H1 (cell line): ENCODE results near the gene ADA. TPM values are rescaled to one million over a fixed set of nuclear protein-coding genes. Genes with fewer than 3 reads are reported as not detected.

Experiments
- CTCF ChIA-PET: fragments of 300-600 bp; sonication (Branson Sonifier 250); formaldehyde crosslinking; loops from one replicate; lab custom pipeline; 2021; ENCODE audit not compliant: partially characterized antibody; lab: Charles Lee
- POLR2A ChIA-PET: fragments of 300-600 bp; sonication (Branson Sonifier 250); formaldehyde crosslinking; loops from one replicate; lab custom pipeline; 2021; ENCODE audit warnings: inconsistent platforms; ENCODE audit not compliant: partially characterized antibody; lab: Charles Lee
- DNase-seq, 2 experiments: peaks; one replicate each; pipeline versions ENCODE4 v3.0.0 to v3.0.0-alpha.2; 2010 to 2022; ENCODE audit warnings: low spot score in 2 of 2, low read depth in 1 of 2, mixed read lengths in 1 of 2
- FAIRE-seq: peaks from 2 replicates; lab custom pipeline; 2011; peaks lifted over from hg19 to GRCh38; lab: Jason Lieb, UNC
- H2AFZ ChIP-seq: 2 replicates; pipeline ENCODE4 v1.8.1; 2012; ENCODE audit warnings: low read length, inconsistent platforms
- H2AK5ac ChIP-seq: 2 replicates; pipeline ENCODE4 v1.6.1; 2013; ENCODE audit warnings: low read depth, low read length
- H2BK120ac ChIP-seq: replicated peaks from 2 replicates; pipeline ENCODE3; 2013; ENCODE audit warnings: low read depth, low read length, inconsistent platforms
- H2BK12ac ChIP-seq: 2 replicates; pipeline ENCODE4 v1.6.1; 2013; ENCODE audit warnings: low read depth, low read length
- H2BK15ac ChIP-seq: 2 replicates; pipeline ENCODE4 v1.6.1; 2013; ENCODE audit warnings: low read length
- H2BK20ac ChIP-seq: 2 replicates; pipeline ENCODE4 v1.6.1; 2013; ENCODE audit warnings: low read length
- H2BK5ac ChIP-seq: 2 replicates; pipeline ENCODE4 v1.6.1; 2013; ENCODE audit warnings: low read depth, low read length
- H3K14ac ChIP-seq: 2 replicates; pipeline ENCODE4 v1.6.1; 2013; ENCODE audit warnings: inconsistent platforms; ENCODE audit not compliant: insufficient read length
- H3K18ac ChIP-seq: 2 replicates; pipeline ENCODE4 v1.6.1; 2013; ENCODE audit warnings: low read length; ENCODE audit errors: extremely low read depth
- H3K23ac ChIP-seq: 2 replicates; pipeline ENCODE4 v1.6.1; 2013; ENCODE audit warnings: inconsistent platforms; ENCODE audit not compliant: insufficient read length
- H3K23me2 ChIP-seq: 2 replicates; pipeline ENCODE4 v1.6.1; 2013; ENCODE audit warnings: low read depth, low read length
- H3K27ac ChIP-seq: 2 replicates; pipeline ENCODE4 v1.6.1; 2011; ENCODE audit warnings: low read depth, low read length, inconsistent platforms
- H3K27me3 ChIP-seq, 4 experiments: replicated peaks in 1 of 4; 1 replicate in 1 of 4; 2 replicates in 3 of 4; pipeline versions ENCODE4 v1.6.1 to v1.8.1; 2011 to 2013; ENCODE audit warnings: low read length in 3 of 4, mild to moderate bottlenecking in 3 of 4, inconsistent platforms in 2 of 4, mixed read lengths in 2 of 4, moderate library complexity in 1 of 4; ENCODE audit not compliant: control insufficient read depth in 3 of 4, insufficient read depth in 3 of 4; ENCODE audit errors: extremely low read depth in 1 of 4
- H3K36me3 ChIP-seq, 4 experiments: 2 replicates each; pipeline versions ENCODE4 v1.6.1 to v1.8.1; 2011 to 2013; ENCODE audit warnings: mild to moderate bottlenecking in 4 of 4, low read length in 3 of 4, moderate library complexity in 2 of 4, control low read depth in 1 of 4, inconsistent platforms in 1 of 4; ENCODE audit not compliant: insufficient read depth in 4 of 4, control insufficient read depth in 2 of 4
- H3K4ac ChIP-seq: replicated peaks from 2 replicates; pipeline ENCODE3; 2013; ENCODE audit warnings: low read length, low read depth, mixed read lengths, inconsistent platforms; ENCODE audit not compliant: insufficient read length
- H3K4me1 ChIP-seq, 4 experiments: replicated peaks in 1 of 4; 1 replicate in 1 of 4; 2 replicates in 3 of 4; pipeline versions ENCODE4 v1.6.1 to v1.8.1; 2011 to 2013; ENCODE audit warnings: low read length in 3 of 4, inconsistent platforms in 2 of 4, mixed read lengths in 1 of 4; ENCODE audit not compliant: insufficient read depth in 4 of 4, control insufficient read depth in 3 of 4
- H3K4me2 ChIP-seq, 2 experiments: 2 replicates each; pipeline versions ENCODE4 v1.6.1 to v1.8.1; 2011 to 2013; ENCODE audit warnings: low read depth in 2 of 2, low read length in 2 of 2, control low read depth in 1 of 2, inconsistent platforms in 1 of 2, mild to moderate bottlenecking in 1 of 2; ENCODE audit not compliant: insufficient read depth in 1 of 2
- H3K4me3 ChIP-seq, 4 experiments: fragments of 200-600, 300-600 bp in 1 of 4; sonication (generic), shearing (Covaris generic), sonication (Bioruptor Twin) in 1 of 4; 2 replicates each; pipeline versions ENCODE4 v1.5.1 to v1.8.1; 2011 to 2016; ENCODE audit warnings: low read length in 4 of 4, low read depth in 3 of 4, control low read depth in 2 of 4, inconsistent platforms in 2 of 4, mild to moderate bottlenecking in 2 of 4, mixed read lengths in 1 of 4, moderate library complexity in 1 of 4; ENCODE audit not compliant: insufficient read depth in 2 of 4; ENCODE audit errors: extremely low read depth in 1 of 4
- H3K56ac ChIP-seq: replicated peaks from 2 replicates; pipeline ENCODE3; 2013; ENCODE audit warnings: low read depth, mild to moderate bottlenecking, mixed read lengths, low read length, inconsistent platforms; ENCODE audit not compliant: insufficient read length
- H3K79me1 ChIP-seq: 2 replicates; pipeline ENCODE4 v1.6.1; 2013; ENCODE audit warnings: low read depth, low read length, control low read depth
- H3K79me2 ChIP-seq, 2 experiments: 2 replicates each; pipeline versions ENCODE4 v1.6.1 to v1.8.1; 2012 to 2013; ENCODE audit warnings: low read length in 2 of 2, mild to moderate bottlenecking in 2 of 2, inconsistent platforms in 1 of 2; ENCODE audit not compliant: insufficient read depth in 2 of 2, control insufficient read depth in 1 of 2
- H3K9ac ChIP-seq, 4 experiments: replicated peaks in 1 of 4; 1 replicate in 1 of 4; 2 replicates in 3 of 4; pipeline versions ENCODE4 v1.6.1 to v1.8.1; 2011 to 2013; ENCODE audit warnings: low read depth in 3 of 4, low read length in 3 of 4, control low read depth in 2 of 4, mild to moderate bottlenecking in 2 of 4, moderate library complexity in 2 of 4, inconsistent platforms in 1 of 4; ENCODE audit errors: extremely low read depth in 1 of 4
- H3K9me3 ChIP-seq, 2 experiments: 2 replicates each; pipeline versions ENCODE4 v1.6.1 to v1.8.1; 2012 to 2013; ENCODE audit warnings: mild to moderate bottlenecking in 2 of 2, moderate library complexity in 2 of 2, control low read depth in 1 of 2, inconsistent platforms in 1 of 2, low read depth in 1 of 2, low read length in 1 of 2, mixed read lengths in 1 of 2; ENCODE audit not compliant: insufficient read depth in 2 of 2
- H4K20me1 ChIP-seq, 2 experiments: replicated peaks in 1 of 2; 2 replicates each; pipeline versions ENCODE3 to v1.8.1; 2011 to 2013; ENCODE audit warnings: inconsistent platforms in 2 of 2, low read length in 2 of 2, mild to moderate bottlenecking in 1 of 2; ENCODE audit not compliant: insufficient read depth in 2 of 2, control insufficient read depth in 1 of 2
- H4K5ac ChIP-seq: 2 replicates; pipeline ENCODE4 v1.6.1; 2013; ENCODE audit warnings: low read length, low read depth, mixed read lengths, inconsistent platforms; ENCODE audit not compliant: insufficient read length
- H4K8ac ChIP-seq: 2 replicates; pipeline ENCODE4 v1.8.0; 2013; ENCODE audit warnings: mild to moderate bottlenecking, moderate library complexity, low read length, inconsistent platforms; ENCODE audit not compliant: insufficient read depth; ENCODE audit errors: extremely low read depth
- H4K91ac ChIP-seq: replicated peaks from 2 replicates; pipeline ENCODE3; 2013; ENCODE audit warnings: low read length, mixed read lengths, inconsistent platforms; ENCODE audit not compliant: insufficient read length
- BRCA1 ChIP-seq: IDR thresholded peaks from 2 replicates; pipeline ENCODE4 v1.6.1; 2012; ENCODE audit warnings: low read depth, low read length, improper control_type of control experiment
- FOSL1 ChIP-seq: IDR thresholded peaks from 2 replicates; pipeline ENCODE4 v1.6.1; 2011; ENCODE audit warnings: mild to moderate bottlenecking, low read depth, low read length, moderate library complexity; ENCODE audit not compliant: insufficient read depth
- GABPA ChIP-seq: IDR thresholded peaks from 2 replicates; pipeline ENCODE4 v1.6.1; 2011; ENCODE audit warnings: mild to moderate bottlenecking, low read length, moderate library complexity, borderline replicate concordance; ENCODE audit not compliant: insufficient read depth
- HDAC2 ChIP-seq, 2 experiments: fragments of 300-600 bp in 1 of 2; sonication (generic) in 1 of 2; IDR thresholded peaks; 2 replicates each; pipeline ENCODE4 v1.6.1; 2011 to 2012; ENCODE audit warnings: low read depth in 2 of 2, low read length in 2 of 2, mild to moderate bottlenecking in 2 of 2, moderate library complexity in 2 of 2, borderline replicate concordance in 1 of 2, inconsistent platforms in 1 of 2
- JUN ChIP-seq: IDR thresholded peaks from 2 replicates; pipeline ENCODE4 v1.6.1; 2011; ENCODE audit warnings: low read depth, mild to moderate bottlenecking, improper control_type of control experiment, low read length
- KDM1A ChIP-seq: fragments of 200-600, 300-600 bp; sonication (generic); IDR thresholded peaks from 2 replicates; pipeline ENCODE4 v1.7.1; 2016; ENCODE audit warnings: mild to moderate bottlenecking, low read length, borderline replicate concordance
- KDM5A ChIP-seq: fragments of 200-600 bp; IDR thresholded peaks from 2 replicates; pipeline ENCODE4 v1.7.1; 2012; ENCODE audit warnings: mild to moderate bottlenecking, low read length, inconsistent platforms, mixed read lengths
- MAX ChIP-seq: IDR thresholded peaks from 2 replicates; pipeline ENCODE4 v1.6.1; 2012; ENCODE audit warnings: inconsistent platforms
- NANOG ChIP-seq: IDR thresholded peaks from 2 replicates; pipeline ENCODE4 v1.6.1; 2011; ENCODE audit warnings: low read length, low read depth, mild to moderate bottlenecking, inconsistent platforms; ENCODE audit not compliant: insufficient read depth, poor library complexity, severe bottlenecking
- RBBP5 ChIP-seq: IDR thresholded peaks from 2 replicates; pipeline ENCODE4 v1.7.1; 2012; ENCODE audit warnings: low read depth, mild to moderate bottlenecking, inconsistent platforms, low read length, moderate library complexity, borderline replicate concordance
- RNF2 ChIP-seq: fragments of 200-900, 300-1000 bp; sonication (generic); IDR thresholded peaks from 2 replicates; pipeline ENCODE4 v1.7.1; 2016; ENCODE audit warnings: borderline replicate concordance, low read depth, mild to moderate bottlenecking, antibody characterized with exemption, low read length; ENCODE audit not compliant: poor library complexity, severe bottlenecking; ENCODE audit errors: missing control alignments
- SP4 ChIP-seq: IDR thresholded peaks from 2 replicates; pipeline ENCODE4 v1.6.1; 2012; ENCODE audit warnings: low read length, inconsistent platforms
- YY1 ChIP-seq: IDR thresholded peaks from 2 replicates; pipeline ENCODE4 v1.6.1; 2011; ENCODE audit warnings: low read depth, mild to moderate bottlenecking, low read length
- WGBS, 2 experiments: shearing (Covaris generic) in 1 of 2; methylation state at CpG; one replicate each; pipeline versions ENCODE4 v1.1.6 to v1.1.7; 2013 to 2015; ENCODE audit warnings: low lambda C conversion rate in 2 of 2, mixed read lengths in 2 of 2, inconsistent platforms in 1 of 2, low coverage in 1 of 2, missing lambda C conversion rate in 1 of 2; ENCODE audit not compliant: insufficient replicate concordance in 2 of 2, insufficient coverage in 1 of 2, insufficient read length in 1 of 2; ENCODE audit errors: extremely low coverage in 1 of 2, missing lambda C conversion rate in 1 of 2; 5-methylcytosine and 5-hydroxymethylcytosine counted together
- polyA plus RNA-seq, 7 experiments: library from polyadenylated mRNA; depleted of rRNA in 3 of 7; stranded (reverse) in 5 of 7; unstranded in 2 of 7; fragments of >200 nt in 5 of 7; fragments of 200-250 nt in 2 of 7; gene quantifications; 1 replicate in 5 of 7; 2 replicates in 1 of 7; 4 replicates in 1 of 7; pipeline versions ENCODE4 v1.2.1 to v1.2.3, GENCODE V29; 2011 to 2013; ENCODE audit warnings: missing spikeins in 2 of 7, mixed read lengths in 2 of 7
- total RNA-seq: library from RNA; stranded (reverse); fragmentation: NEBNext Ultra II Directional; extraction: Animal tissue kit (Norgen Biotek cat#: 25700); gene quantifications from 2 replicates; pipeline ENCODE4 v1.2.1, GENCODE V29; 2021

ADA gene
- total and polyA plus RNA-seq, 2 of the 8 experiments (the other 6 are each of a cell fraction or from before 2014, with no cell fraction given) = 19.9 to 32.8 TPM

- Histone ChIP-seq H4K5ac (no peak overlapping the region), H2AK5ac (0 out of 2 replicates have a peak overlapping the region, but pooled peaks have one; percentile 13), H3K18ac (no peak overlapping the region), H2BK120ac (no peak overlapping the region), H3K4ac (no peak overlapping the region), H3K56ac (no peak overlapping the region), H3K9ac (no peak overlapping the region), H3K79me2 (no peaks in the 10 kb centered on the region), H3K9me3 (peaks cover 2% of the 10 kb centered on the region in 2 experiments; a peak in 3 of 4 replicates), H3K79me1 (no peaks in the 10 kb centered on the region), H3K14ac (no peak overlapping the region), H3K27ac (no peak overlapping the region), H2BK5ac (no peak overlapping the region), H2BK12ac (0 out of 2 replicates have a peak overlapping the region, but pooled peaks have one; percentile 68), H3K23ac (no peak overlapping the region), H2BK15ac (no peak overlapping the region), H2AFZ (no peak overlapping the region), H3K36me3 (no peaks in the 10 kb centered on the region), H4K91ac (no peak overlapping the region), H3K4me3 (no peak overlapping the region), H3K4me2 (no peak overlapping the region), H2BK20ac (no peak overlapping the region), H4K8ac (no peak overlapping the region), H3K27me3 (no peaks in the 10 kb centered on the region; a peak in 1 of 7 replicates), H4K20me1 (no peaks in the 10 kb centered on the region), H3K4me1 (peaks cover 0 to 6% (median 4%) of the 10 kb centered on the region in 4 experiments; a peak in 6 of 7 replicates), H3K23me2 (no peaks in the 10 kb centered on the region)
- CTCF ChIA-PET = no interaction called here
- no peak for FAIRE-seq
- POLR2A ChIA-PET = interaction anchor here (0.9 kb wide), 1 partner anchor 15 kb away, joined by 3 read pairs; no protein-coding TSS in a partner anchor
- 80% methylated on average over 2 of the region's 2 CpGs; no CpG with 5 or more reads in 1 of the 2 experiments for whole genome bisulfite sequencing, 2 experiments
- no peak for DNase-seq
- no peak for TF ChIP-seq FOSL1
- TF ChIP-seq KDM1A = no peak
- no peak for TF ChIP-seq MAX
- TF ChIP-seq SP4 = no peak
- TF ChIP-seq KDM5A = no peak
- TF ChIP-seq GABPA = no peak
- no peak for TF ChIP-seq YY1
- no peak for TF ChIP-seq BRCA1
- TF ChIP-seq HDAC2 (IDR thresholded peaks at IDR 0.05; ENCODE audit: borderline replicate concordance in 1 of 2, low read depth in 2 of 2, low read length in 2 of 2) = no peak
- TF ChIP-seq JUN = no peak
- no peak for TF ChIP-seq NANOG
- TF ChIP-seq RBBP5 = no peak
- no peak for TF ChIP-seq RNF2
Observed at GRCh38 chr20:44659931-44660330, 8.4 kb upstream of the ADA start.
